Liver (tissue), 10 donors: ENCODE measurements around the gene KRIT1. TPM values are rescaled to one million over a fixed set of nuclear protein-coding genes. Genes with fewer than 3 reads are reported as not detected.

ENCODE experiments used
- DNase-seq: peaks from one replicate; pipeline ENCODE4 v3.0.0-alpha.2; 2017; ENCODE audit warnings: low spot score
- H3K27ac ChIP-seq, 2 donors: one replicate each; pipeline ENCODE4 v1.7.0; 2013; ENCODE audit warnings: inconsistent platforms in 2 of 2, low read length in 2 of 2, control low read depth in 1 of 2, low read depth in 1 of 2, mild to moderate bottlenecking in 1 of 2
- H3K27me3 ChIP-seq, 4 donors: one replicate each; pipeline versions ENCODE4 v1.6.1 to v1.7.0; 2013; ENCODE audit warnings: low read length in 3 of 4, inconsistent platforms in 1 of 4, mild to moderate bottlenecking in 1 of 4, moderate library complexity in 1 of 4; ENCODE audit not compliant: control insufficient read depth in 4 of 4, insufficient read depth in 4 of 4
- H3K36me3 ChIP-seq, 4 donors: one replicate each; pipeline versions ENCODE4 v1.6.1 to v1.7.0; 2013; ENCODE audit warnings: low read length in 3 of 4, mild to moderate bottlenecking in 3 of 4, low read depth in 1 of 4, moderate library complexity in 1 of 4; ENCODE audit not compliant: control insufficient read depth in 4 of 4, insufficient read depth in 3 of 4
- H3K4me1 ChIP-seq, 4 donors: one replicate each; pipeline versions ENCODE4 v1.6.1 to v1.7.0; 2013; ENCODE audit warnings: low read length in 3 of 4, mild to moderate bottlenecking in 3 of 4, moderate library complexity in 1 of 4; ENCODE audit not compliant: control insufficient read depth in 4 of 4, insufficient read depth in 4 of 4
- H3K4me3 ChIP-seq, 3 donors: one replicate each; pipeline versions ENCODE4 v1.6.1 to v1.7.0; 2013; ENCODE audit warnings: low read length in 3 of 3, control low read depth in 1 of 3, low read depth in 1 of 3, mild to moderate bottlenecking in 1 of 3
- H3K9ac ChIP-seq, 2 donors: one replicate each; pipeline ENCODE4 v1.7.0; 2013; ENCODE audit warnings: low read length in 2 of 2, mild to moderate bottlenecking in 2 of 2, moderate library complexity in 2 of 2, control low read depth in 1 of 2, low read depth in 1 of 2
- H3K9me3 ChIP-seq, 4 donors: one replicate each; pipeline versions ENCODE4 v1.6.1 to v1.7.0; 2013; ENCODE audit warnings: low read length in 3 of 4; ENCODE audit not compliant: control insufficient read depth in 4 of 4
- ATF3 ChIP-seq: IDR thresholded peaks from 2 replicates; pipeline ENCODE4 v1.6.1; 2016; ENCODE audit warnings: antibody characterized with exemption
- EGR1 ChIP-seq, 2 donors: IDR thresholded peaks; 2 replicates each; pipeline ENCODE4 v1.6.1; 2016 to 2018; ENCODE audit warnings: antibody characterized with exemption in 2 of 2, low read depth in 2 of 2
- HNF4A ChIP-seq, 2 donors: conservative IDR thresholded peaks; 2 replicates each; pipeline ENCODE4 v1.6.1; 2016; ENCODE audit warnings: antibody characterized with exemption in 2 of 2, mild to moderate bottlenecking in 2 of 2
- HNF4G ChIP-seq: IDR thresholded peaks from 2 replicates; pipeline ENCODE4 v1.6.1; 2016; ENCODE audit warnings: antibody characterized with exemption
- JUND ChIP-seq, 2 donors: IDR thresholded peaks; 2 replicates each; pipeline ENCODE4 v1.6.1; 2016; ENCODE audit warnings: antibody characterized with exemption in 2 of 2
- MAX ChIP-seq: IDR thresholded peaks from 2 replicates; pipeline ENCODE4 v1.6.1; 2016; ENCODE audit warnings: antibody characterized with exemption
- NR2F2 ChIP-seq: IDR thresholded peaks from 2 replicates; pipeline ENCODE4 v1.6.1; 2016; ENCODE audit warnings: antibody characterized with exemption
- RXRA ChIP-seq, 2 donors: IDR thresholded peaks; 2 replicates each; pipeline ENCODE4 v1.6.1; 2017 to 2018; ENCODE audit warnings: antibody characterized with exemption in 2 of 2, mild to moderate bottlenecking in 1 of 2
- SP1 ChIP-seq: IDR thresholded peaks from 2 replicates; pipeline ENCODE4 v1.6.1; 2018; ENCODE audit warnings: antibody characterized with exemption, mild to moderate bottlenecking
- TAF1 ChIP-seq: conservative IDR thresholded peaks from 2 replicates; pipeline ENCODE4 v1.6.1; 2016; ENCODE audit warnings: antibody characterized with exemption, mild to moderate bottlenecking
- YY1 ChIP-seq: IDR thresholded peaks from 2 replicates; pipeline ENCODE4 v1.6.1; 2016; ENCODE audit warnings: antibody characterized with exemption, mild to moderate bottlenecking
- ZBTB33 ChIP-seq: IDR thresholded peaks from 2 replicates; pipeline ENCODE4 v1.6.1; 2016; ENCODE audit warnings: antibody characterized with exemption
- WGBS: extraction: QIAGEN DNeasy Blood & Tissue Kit; methylation state at CpG from one replicate; pipeline ENCODE4 v1.1.7; 2013; 5-methylcytosine and 5-hydroxymethylcytosine counted together
- polyA plus RNA-seq, 2 donors: library from polyadenylated mRNA; stranded (reverse) in 1 of 2; unstranded in 1 of 2; fragments of 200-250 nt in 1 of 2; fragments of >200 nt in 1 of 2; fragmentation: Nextera tagmentation in 1 of 2; extraction: Ambion mirVana in 1 of 2; gene quantifications; one replicate each; pipeline versions ENCODE4 v1.2.1 to v1.2.3, GENCODE V29; 2013 to 2015
- small RNA-seq: library from RNA; depleted of rRNA; stranded (forward); fragments of <200 nt; gene quantifications from one replicate; pipeline ENCODE3, GENCODE V24; 2014
- total RNA-seq, 2 donors: library from RNA; depleted of rRNA; stranded (reverse); fragments of >200 nt; gene quantifications; one replicate each; pipeline ENCODE4 v1.2.3, GENCODE V29; 2014
- donor health status: healthy.
- donor health status: healthy.
- donor health status: healthy.
- donor health status: healthy.
- donor health status: healthy.

KRIT1 gene
- total and polyA plus RNA-seq, 4 donors: 8.0 to 48.4 (median 23.9) TPM

- TF ChIP-seq NR2F2 (no peak), HNF4A (conservative IDR thresholded peaks at IDR 0.05) (no peak), MAX (no peak), TAF1 (no peak), ZBTB33 (no peak), EGR1 (IDR thresholded peaks at IDR 0.05; ENCODE audit: low read depth in 2 of 2) (no peak), ATF3 (no peak), RXRA (IDR thresholded peaks at IDR 0.05) (no peak), SP1 (no peak), YY1 (no peak), JUND (IDR thresholded peaks at IDR 0.05) (no peak), HNF4G (no peak)
- WGBS: 91% methylated on average over 1 of the region's 1 CpG
- H3K4me3 ChIP-seq: no peak overlapping the region
Measured at GRCh38 chr7:92150450-92151017, 95.2 kb downstream of the KRIT1 start.

GRCh38 chr7:92149736-92150239, 95.9 kb downstream of the KRIT1 start:
- WGBS: 96% methylated on average over 5 of the region's 5 CpGs
- H3K9me3 ChIP-seq: no peaks in the 10 kb centered on the region
- H3K36me3 ChIP-seq: no peaks in the 10 kb centered on the region
- no peaks in the 10 kb centered on the region for H3K27me3 ChIP-seq
- no peak overlapping the region for H3K9ac ChIP-seq
- H3K4me1 ChIP-seq: no peaks in the 10 kb centered on the region
- no peak for DNase-seq
- TF ChIP-seq EGR1 (IDR thresholded peaks at IDR 0.05; ENCODE audit: low read depth in 2 of 2): no peak
- TF ChIP-seq SP1: no peak
- no peak for TF ChIP-seq TAF1
- no peak for TF ChIP-seq ATF3
- H3K27ac ChIP-seq: no peak overlapping the region
- H3K4me3 ChIP-seq: no peak overlapping the region

More at GRCh38 chr7:92150450-92151017, 95.2 kb downstream of the KRIT1 start:
- Histone ChIP-seq H3K9me3 (no peaks in the 10 kb centered on the region), H3K27me3 (no peaks in the 10 kb centered on the region), H3K36me3 (no peaks in the 10 kb centered on the region), H3K4me1 (no peaks in the 10 kb centered on the region), H3K27ac (no peak overlapping the region), H3K9ac (no peak overlapping the region)
- no peak for DNase-seq

Small RNA genes lying within 50 kb of the gene (small RNA-seq; reads per million reads assigned to genes)
- gene MIR1285-1: not detected
- gene RF00019: not detected

Other genes with a start within 250 kb of the KRIT1 start
- gene CYP51A1, start 111.4 kb downstream of the KRIT1 start, total RNA-seq: 100 to 1,000 TPM; 245 to 338 TPM
- gene CYP51A1, start 111.4 kb downstream of the KRIT1 start, polyA plus RNA-seq: 10 to 100 TPM; 56.4 to 95.7 TPM
- not detected for gene LRRD1, start 66.8 kb downstream of the KRIT1 start, total RNA-seq
- not detected for gene LRRD1, start 66.8 kb downstream of the KRIT1 start, polyA plus RNA-seq
- gene ANKIB1, start 60 bp upstream of the KRIT1 start, total RNA-seq: 10 to 100 TPM; 10.8 to 14.8 TPM
- 1 to 10 TPM; 3.9 to 6.1 TPM for gene ANKIB1, start 60 bp upstream of the KRIT1 start, polyA plus RNA-seq
- 10 to 100 TPM; 12.4 to 22.8 TPM for gene GATAD1, start 201.6 kb upstream of the KRIT1 start, total RNA-seq
- gene GATAD1, start 201.6 kb upstream of the KRIT1 start, polyA plus RNA-seq: 1 to 10 TPM; 7.8 to 9.3 TPM
- gene ERVW-1, start 232.0 kb upstream of the KRIT1 start, total RNA-seq: not detected
- gene ERVW-1, start 232.0 kb upstream of the KRIT1 start, polyA plus RNA-seq: under 1 TPM in 1 of 2 donors, not detected in 1; 0.19 TPM